GM10266 (cell line): ENCODE data around the gene ADGRD1.

Experiments
- DNase-seq: peaks from one replicate; pipeline ENCODE4 v3.0.0; 2012; ENCODE audit errors: extremely low spot score
- TF ChIP-seq, protein P1 (sequence below): IDR thresholded peaks from 2 replicates; pipeline ENCODE4 v1.5.1; 2012; ENCODE audit warnings: mild to moderate bottlenecking, low read depth; ENCODE audit not compliant: control insufficient read depth, insufficient read depth; ENCODE audit errors: missing control alignments

Gene ADGRD1

DNA sequence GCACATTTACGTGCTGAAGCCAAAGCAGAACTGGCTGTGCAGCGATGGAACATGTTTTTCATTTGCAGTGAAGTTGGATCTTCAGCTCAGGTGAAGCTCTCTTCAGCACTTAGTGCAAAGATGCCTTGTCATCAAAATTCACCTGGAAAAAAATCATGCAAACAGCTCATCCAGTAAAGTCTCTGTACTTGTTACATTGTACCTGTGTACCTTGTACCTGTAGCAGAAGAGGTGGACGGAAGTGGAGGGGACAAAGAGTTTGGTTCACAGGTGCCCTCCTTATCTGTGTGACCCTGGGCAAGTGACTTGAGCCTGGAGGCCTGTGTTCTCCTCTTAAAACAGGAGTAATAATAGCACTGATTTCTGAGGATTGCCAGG lies 54.0 kb downstream of the ADGRD1 start:
- no peak for DNase-seq

DNA sequence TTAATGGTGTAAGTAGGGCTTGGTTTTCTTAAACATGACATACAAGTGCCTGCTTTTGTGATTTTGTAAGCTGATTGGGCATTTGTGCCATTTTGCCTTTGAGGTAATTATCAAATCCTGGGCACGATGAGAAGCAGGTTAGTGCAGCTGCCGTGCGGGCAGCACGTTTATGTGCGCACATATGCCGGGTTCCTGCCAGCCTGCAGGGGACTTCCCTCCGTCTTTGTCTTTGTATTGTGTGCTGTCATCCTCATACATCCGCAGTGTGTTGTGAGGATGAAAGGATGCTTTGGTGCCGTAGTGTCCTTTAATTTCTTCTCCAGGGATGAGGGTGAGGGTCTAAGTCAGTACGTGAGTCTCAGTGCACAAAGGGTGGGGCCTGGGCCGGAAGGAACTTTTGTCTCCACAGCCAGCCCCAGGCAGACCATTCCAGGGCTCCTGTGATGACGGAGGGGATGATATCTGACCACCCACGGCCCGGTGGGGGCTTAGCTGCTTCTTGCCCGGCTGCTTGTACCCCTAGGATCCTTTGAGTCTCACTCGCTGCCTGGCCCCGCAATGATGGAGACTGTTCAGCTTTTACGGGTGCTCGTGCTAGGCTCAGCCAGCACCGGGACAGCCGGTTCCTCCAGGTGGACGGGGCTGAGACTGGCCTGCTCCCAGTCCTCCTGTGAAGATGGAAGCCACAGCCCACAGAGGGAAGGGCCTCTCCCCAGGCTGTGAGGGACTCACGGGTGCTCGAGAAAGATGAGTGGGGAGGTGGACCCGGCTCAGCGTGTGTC lies 54.6 kb downstream of the ADGRD1 start:
- TF ChIP-seq, protein P1, sequence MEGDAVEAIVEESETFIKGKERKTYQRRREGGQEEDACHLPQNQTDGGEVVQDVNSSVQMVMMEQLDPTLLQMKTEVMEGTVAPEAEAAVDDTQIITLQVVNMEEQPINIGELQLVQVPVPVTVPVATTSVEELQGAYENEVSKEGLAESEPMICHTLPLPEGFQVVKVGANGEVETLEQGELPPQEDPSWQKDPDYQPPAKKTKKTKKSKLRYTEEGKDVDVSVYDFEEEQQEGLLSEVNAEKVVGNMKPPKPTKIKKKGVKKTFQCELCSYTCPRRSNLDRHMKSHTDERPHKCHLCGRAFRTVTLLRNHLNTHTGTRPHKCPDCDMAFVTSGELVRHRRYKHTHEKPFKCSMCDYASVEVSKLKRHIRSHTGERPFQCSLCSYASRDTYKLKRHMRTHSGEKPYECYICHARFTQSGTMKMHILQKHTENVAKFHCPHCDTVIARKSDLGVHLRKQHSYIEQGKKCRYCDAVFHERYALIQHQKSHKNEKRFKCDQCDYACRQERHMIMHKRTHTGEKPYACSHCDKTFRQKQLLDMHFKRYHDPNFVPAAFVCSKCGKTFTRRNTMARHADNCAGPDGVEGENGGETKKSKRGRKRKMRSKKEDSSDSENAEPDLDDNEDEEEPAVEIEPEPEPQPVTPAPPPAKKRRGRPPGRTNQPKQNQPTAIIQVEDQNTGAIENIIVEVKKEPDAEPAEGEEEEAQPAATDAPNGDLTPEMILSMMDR = no peak
- no peak for DNase-seq

More for the DNA sequence above, 54.0 kb downstream of the ADGRD1 start:
- TF ChIP-seq, protein P1 = no peak

DNA sequence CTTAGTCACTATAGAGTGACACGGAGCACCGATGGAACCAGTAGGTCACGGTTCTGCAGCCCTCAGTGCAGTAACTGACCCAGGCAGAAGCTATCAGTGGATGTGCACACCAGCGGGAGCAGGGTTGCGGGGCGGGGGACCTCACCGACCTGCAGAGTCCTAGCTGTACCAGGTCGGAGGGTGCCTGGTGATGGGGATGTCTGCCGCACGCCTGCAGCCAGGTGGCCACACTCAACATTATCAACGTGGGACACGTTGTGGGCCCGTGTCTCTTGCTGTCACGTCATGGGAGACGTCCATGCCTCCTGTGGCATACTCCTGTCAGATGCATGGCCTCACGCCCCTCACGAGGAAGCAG lies 55.2 kb downstream of the ADGRD1 start:
- no peak for DNase-seq
- TF ChIP-seq, protein P1 = no peak

DNA sequence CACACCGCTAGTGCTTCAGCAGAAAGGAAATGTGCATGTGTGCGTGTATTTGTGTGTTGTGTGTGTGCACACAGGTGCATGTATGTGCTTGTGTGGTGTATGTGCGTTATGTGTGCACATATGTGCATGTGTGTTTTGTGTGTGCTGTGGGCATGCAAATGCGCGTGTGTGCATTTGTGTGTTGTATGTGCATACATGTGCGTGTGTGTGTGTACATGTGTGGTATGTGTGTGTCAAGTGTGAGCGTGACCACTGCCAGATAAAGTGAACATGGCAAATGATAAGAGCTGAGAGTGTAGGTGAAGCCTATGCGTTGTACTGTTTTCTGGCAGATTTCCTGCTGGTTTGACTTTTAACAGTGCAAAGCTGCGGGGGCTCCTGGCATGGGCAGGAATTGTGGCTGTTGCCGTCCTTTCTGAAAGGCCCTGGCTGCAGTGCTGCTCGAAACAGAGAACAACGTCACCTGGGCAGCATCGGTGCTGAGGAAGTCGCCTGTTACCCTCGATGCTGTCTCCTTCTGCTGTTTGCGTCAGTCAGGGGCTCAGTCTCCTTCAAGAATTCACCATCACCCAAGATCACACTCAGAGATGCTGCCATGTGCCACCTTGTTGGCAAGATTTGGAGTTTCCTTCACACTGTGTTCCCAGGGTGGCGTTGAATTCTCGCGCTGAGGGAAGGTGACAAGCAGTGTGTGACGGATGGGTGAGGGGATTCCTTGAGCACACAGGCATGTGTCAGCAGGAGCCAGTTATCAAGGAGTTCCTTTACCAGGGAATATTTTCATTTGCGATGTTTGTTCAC lies 56.1 kb downstream of the ADGRD1 start:
- DNase-seq = no peak
- TF ChIP-seq, protein P1 = no peak

DNA sequence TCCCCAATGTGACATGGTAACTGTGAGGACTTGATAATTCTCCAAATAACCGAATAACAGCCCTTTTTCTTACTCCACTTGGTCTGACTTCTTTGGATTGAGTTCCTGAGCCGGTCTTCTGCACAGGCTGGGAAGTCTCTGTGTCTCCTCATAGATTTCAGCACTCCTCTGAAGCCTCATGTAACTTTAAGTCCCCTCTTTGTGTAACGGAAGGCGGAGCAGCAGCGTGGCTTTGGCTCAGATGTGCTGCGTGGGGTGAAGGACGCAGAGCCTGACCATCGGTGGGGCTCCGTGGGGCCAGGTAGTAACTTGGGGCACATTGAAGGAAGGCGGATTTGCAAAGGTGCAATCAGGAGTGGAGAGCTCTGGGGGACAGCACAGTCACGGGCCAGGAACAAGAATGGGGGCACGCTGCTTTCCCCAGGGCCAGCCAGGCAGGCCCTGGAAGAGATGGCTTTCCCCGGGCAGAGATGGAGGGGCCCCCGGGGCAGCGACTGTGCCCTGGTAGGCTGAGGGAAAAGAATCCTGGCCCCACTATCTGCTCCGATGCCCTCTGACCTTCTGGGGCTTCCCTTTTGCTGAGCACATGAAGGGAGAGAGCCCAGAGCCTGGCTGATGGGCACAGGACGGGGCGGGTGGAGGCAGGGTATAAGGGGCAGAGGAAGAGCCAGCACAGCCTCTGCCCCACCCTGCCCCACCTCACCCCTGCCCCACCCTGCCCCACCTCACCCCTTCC lies 56.9 kb downstream of the ADGRD1 start:
- no peak for DNase-seq
- TF ChIP-seq, protein P1 = no peak

DNA sequence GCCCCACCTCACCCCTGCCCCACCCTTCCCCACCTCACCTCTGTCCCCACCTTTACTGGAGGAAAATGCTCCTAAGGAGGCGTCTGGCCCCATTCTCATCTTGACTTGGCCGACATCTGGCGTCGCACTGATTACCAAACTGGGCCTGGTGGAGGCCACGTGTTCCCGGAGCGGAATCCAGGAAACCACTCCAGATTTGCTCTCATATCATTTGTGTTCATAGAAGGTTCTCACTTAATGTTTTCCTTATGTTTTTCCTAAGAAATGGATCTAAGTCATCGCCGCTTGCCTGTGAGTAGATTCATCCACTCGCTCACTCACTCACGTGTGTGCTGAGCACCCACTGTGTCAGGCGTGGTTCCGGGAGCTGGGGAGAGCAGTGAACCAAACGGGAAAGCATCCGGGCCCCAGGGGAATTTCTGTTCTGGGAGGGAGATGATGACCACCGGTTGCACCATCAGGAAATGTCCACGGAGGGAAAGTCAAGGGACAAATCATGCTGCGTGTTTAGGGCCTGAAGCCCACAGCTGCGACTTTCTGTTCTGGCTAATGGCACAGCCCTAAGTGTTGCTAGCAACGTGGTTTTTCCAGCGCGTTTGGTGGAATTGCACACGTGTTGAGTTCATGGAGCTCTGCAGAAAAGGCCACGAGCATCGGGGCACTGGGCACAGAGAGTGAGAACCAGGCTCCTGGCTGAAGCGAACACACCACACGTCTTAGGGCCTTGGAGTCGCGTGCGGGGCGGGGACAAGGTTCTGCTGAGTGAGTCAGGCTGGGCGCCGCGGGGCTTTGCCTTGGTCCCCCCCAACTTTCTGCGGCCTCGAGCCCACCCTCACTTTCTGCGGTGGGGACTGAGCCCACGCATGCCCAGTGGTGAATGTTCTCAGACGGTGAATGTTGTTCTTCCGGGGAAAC lies 57.7 kb downstream of the ADGRD1 start:
- TF ChIP-seq, protein P1 = no peak
- no peak for DNase-seq
